ELF-1 (cell line): ENCODE measurements around the gene LMNTD2.
"Not testable (repeated sequence)": the region's sequence is repeated elsewhere in the genome, so short reads cannot be mapped to it uniquely, and the experiment has no call there.

Experiments used
- DNase-seq: peaks from one replicate; pipeline ENCODE4 v3.0.0-alpha.2; 2016; ENCODE audit warnings: low read depth, low spot score

Gene LMNTD2

GRCh38 chr11:587978-588380 lies 27.4 kb upstream of the LMNTD2 start:
- no peak for DNase-seq

- DNase-seq: no peak
Measured at GRCh38 chr11:587546-587945, 27.0 kb upstream of the LMNTD2 start.

GRCh38 chr11:586376-587316 lies 26.1 kb upstream of the LMNTD2 start:
- DNase-seq: no peak

- no peak for DNase-seq
Measured at GRCh38 chr11:584287-584686, 23.7 kb upstream of the LMNTD2 start.

- no peak for DNase-seq
Measured at GRCh38 chr11:581752-582151, 21.2 kb upstream of the LMNTD2 start.

GRCh38 chr11:581342-581741 lies 20.8 kb upstream of the LMNTD2 start:
- no peak for DNase-seq

GRCh38 chr11:579830-580601 lies 19.5 kb upstream of the LMNTD2 start:
- no peak for DNase-seq

GRCh38 chr11:578276-579035 lies 17.9 kb upstream of the LMNTD2 start:
- no peak for DNase-seq

GRCh38 chr11:577611-577894 lies 17.0 kb upstream of the LMNTD2 start:
- DNase-seq: no peak

GRCh38 chr11:576811-577610 lies 16.5 kb upstream of the LMNTD2 start:
- no peak for DNase-seq

GRCh38 chr11:575996-576768 lies 15.6 kb upstream of the LMNTD2 start, which contains the start of gene PHRF1:
Gene PHRF1 (plus strand): TSS chr11:576470. CDS start chr11:581513, 5,043 bp downstream.
- DNase-seq: peak; percentile 95

- peak; percentile 74 for DNase-seq
Measured at GRCh38 chr11:575313-575995, 14.9 kb upstream of the LMNTD2 start.

- DNase-seq: no peak
Measured at GRCh38 chr11:574632-575312, 14.2 kb upstream of the LMNTD2 start.

- DNase-seq: not testable (repeated sequence)
Measured at GRCh38 chr11:574031-574570, 13.6 kb upstream of the LMNTD2 start.

GRCh38 chr11:573146-573759 lies 12.7 kb upstream of the LMNTD2 start:
- DNase-seq: no peak

- DNase-seq: no peak
Measured at GRCh38 chr11:571802-572185, 11.3 kb upstream of the LMNTD2 start.

- no peak for DNase-seq
Measured at GRCh38 chr11:569158-569885, 8.8 kb upstream of the LMNTD2 start.
